Measurements from ENCODE around the gene TMEM132C. TPM values are rescaled to one million over a fixed set of nuclear protein-coding genes. Genes with fewer than 3 reads are reported as not detected.

TMEM132C gene
- polyA plus RNA-seq, 1 experiment, result not detected

DNA sequence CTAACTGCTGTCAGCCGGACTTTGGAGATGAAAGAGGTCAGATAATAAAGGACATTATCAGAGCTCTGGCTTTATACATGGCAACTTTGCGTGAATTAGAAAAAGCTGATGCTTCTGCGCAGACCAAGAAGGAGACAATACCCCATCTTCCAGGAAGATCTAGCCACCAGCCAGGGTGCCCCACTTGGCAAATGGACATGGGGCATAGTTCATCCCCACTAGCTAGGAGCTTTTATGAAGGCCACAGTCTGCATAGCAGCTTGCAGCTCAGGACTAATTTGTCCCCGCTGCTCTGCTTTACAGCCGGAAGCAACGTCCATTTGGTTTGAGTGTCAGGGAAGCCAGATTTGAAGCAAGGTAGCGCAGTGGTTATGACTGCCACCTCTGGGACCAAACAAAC, 101.0 kb downstream of the TMEM132C start:
- POLR2A ChIA-PET, result no interaction called here
- Histone ChIP-seq H3K4me3 (ENCODE audit: low read depth, low read length) (no peak overlapping the region), H3K27me3 (ENCODE audit: control insufficient read depth, insufficient read depth, low read length) (no peaks in the 10 kb centered on the region), H3K9me3 (ENCODE audit: control insufficient read depth, insufficient read depth, low read length) (peaks cover 69% of the 10 kb centered on the region), H3K27ac (ENCODE audit: low read depth, low read length) (no peak overlapping the region)
- CTCF ChIA-PET, result no interaction called here
- TF ChIP-seq, protein P1, sequence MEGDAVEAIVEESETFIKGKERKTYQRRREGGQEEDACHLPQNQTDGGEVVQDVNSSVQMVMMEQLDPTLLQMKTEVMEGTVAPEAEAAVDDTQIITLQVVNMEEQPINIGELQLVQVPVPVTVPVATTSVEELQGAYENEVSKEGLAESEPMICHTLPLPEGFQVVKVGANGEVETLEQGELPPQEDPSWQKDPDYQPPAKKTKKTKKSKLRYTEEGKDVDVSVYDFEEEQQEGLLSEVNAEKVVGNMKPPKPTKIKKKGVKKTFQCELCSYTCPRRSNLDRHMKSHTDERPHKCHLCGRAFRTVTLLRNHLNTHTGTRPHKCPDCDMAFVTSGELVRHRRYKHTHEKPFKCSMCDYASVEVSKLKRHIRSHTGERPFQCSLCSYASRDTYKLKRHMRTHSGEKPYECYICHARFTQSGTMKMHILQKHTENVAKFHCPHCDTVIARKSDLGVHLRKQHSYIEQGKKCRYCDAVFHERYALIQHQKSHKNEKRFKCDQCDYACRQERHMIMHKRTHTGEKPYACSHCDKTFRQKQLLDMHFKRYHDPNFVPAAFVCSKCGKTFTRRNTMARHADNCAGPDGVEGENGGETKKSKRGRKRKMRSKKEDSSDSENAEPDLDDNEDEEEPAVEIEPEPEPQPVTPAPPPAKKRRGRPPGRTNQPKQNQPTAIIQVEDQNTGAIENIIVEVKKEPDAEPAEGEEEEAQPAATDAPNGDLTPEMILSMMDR (IDR thresholded peaks at IDR 0.05; ENCODE audit: low read depth, low read length), result no peak
- DNase-seq (ENCODE audit: low read depth, low spot score), result no peak

DNA sequence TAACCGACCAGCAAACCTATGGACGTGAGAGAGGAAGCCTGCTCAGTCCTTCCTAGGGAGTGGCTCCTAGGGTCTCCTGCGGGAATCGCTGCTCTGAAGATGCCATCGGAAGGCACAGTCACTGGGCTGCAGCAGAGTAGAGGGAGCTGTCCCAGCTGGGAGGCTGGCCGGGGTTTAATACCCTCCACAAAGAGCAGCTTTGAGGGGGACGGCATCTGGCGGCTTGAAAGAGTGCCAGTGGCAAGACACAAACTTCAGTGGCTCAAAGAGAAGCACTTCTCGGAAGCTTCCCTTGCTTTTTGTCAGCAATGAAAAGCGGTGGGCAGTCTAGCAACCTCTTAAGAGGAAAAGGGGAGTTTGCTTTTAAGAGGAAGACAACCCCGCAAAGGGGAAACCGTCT, 114.6 kb downstream of the TMEM132C start:
- POLR2A ChIA-PET, result no interaction called here
- no peaks in the 10 kb centered on the region for H3K27me3 ChIP-seq (ENCODE audit: control insufficient read depth, insufficient read depth, low read length)
- DNase-seq (ENCODE audit: low read depth, low spot score), result no peak
- peaks cover 60% of the 10 kb centered on the region for H3K9me3 ChIP-seq (ENCODE audit: control insufficient read depth, insufficient read depth, low read length)
- TF ChIP-seq, protein P1 (IDR thresholded peaks at IDR 0.05; ENCODE audit: low read depth, low read length), result no peak
- no peak overlapping the region for H3K27ac ChIP-seq (ENCODE audit: low read depth, low read length)
- no peak overlapping the region for H3K4me3 ChIP-seq (ENCODE audit: low read depth, low read length)
- CTCF ChIA-PET, result interaction anchor here (0.6 kb wide), 1 partner anchor 392 kb away, joined by 3 read pairs; no protein-coding TSS in a partner anchor

DNA sequence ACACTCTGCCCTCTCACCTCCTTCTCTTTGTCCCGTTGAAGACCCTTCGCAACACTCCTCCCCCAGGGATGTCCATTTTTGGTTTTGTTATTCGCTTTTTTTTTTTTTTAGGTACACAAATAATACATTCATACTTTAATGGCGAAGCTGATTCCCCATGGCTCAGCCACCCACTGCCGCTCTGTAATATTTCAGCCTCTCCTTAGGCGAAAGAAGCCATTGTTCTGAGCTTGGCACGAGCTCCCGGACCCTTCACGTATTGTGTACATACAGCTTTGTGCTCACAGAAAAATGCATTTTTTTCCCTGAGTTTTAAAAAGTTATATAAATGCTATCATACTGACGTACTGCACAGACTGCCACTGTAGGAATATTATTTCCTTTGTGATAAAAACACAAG, 115.0 kb downstream of the TMEM132C start:
- H3K27ac ChIP-seq (ENCODE audit: low read depth, low read length), result no peak overlapping the region
- DNase-seq (ENCODE audit: low read depth, low spot score), result no peak
- H3K27me3 ChIP-seq (ENCODE audit: control insufficient read depth, insufficient read depth, low read length), result no peaks in the 10 kb centered on the region
- H3K9me3 ChIP-seq (ENCODE audit: control insufficient read depth, insufficient read depth, low read length), result peaks cover 63% of the 10 kb centered on the region
- POLR2A ChIA-PET, result no interaction called here
- TF ChIP-seq, protein P1 (IDR thresholded peaks at IDR 0.05; ENCODE audit: low read depth, low read length), result no peak
- no peak overlapping the region for H3K4me3 ChIP-seq (ENCODE audit: low read depth, low read length)
- CTCF ChIA-PET, result interaction anchor here (0.6 kb wide), 1 partner anchor 391 kb away, joined by 3 read pairs; no protein-coding TSS in a partner anchor

DNA sequence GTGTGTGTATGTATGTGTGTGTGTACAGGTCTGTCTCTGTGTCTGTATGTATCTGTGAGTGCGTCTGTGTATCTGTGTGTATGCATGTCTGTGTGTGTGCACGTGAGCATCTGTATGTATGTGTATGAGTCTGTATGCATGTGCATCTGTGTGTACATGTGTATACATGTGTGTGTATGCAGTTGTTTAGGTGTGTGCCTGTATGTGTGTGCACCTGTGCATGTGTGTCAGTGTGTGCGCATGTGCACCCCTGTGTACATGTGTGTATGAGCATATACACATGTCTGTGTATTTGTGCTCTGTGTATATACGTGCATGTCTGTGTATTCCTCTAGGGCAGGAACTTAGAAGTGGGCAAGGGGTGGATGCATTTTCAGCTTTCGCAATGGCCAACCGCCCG, 116.0 kb downstream of the TMEM132C start:
- H3K27me3 ChIP-seq (ENCODE audit: control insufficient read depth, insufficient read depth, low read length), result no peaks in the 10 kb centered on the region
- DNase-seq (ENCODE audit: low read depth, low spot score), result no peak
- TF ChIP-seq, protein P1 (IDR thresholded peaks at IDR 0.05; ENCODE audit: low read depth, low read length), result no peak
- no peak overlapping the region for H3K4me3 ChIP-seq (ENCODE audit: low read depth, low read length)
- peaks cover 68% of the 10 kb centered on the region for H3K9me3 ChIP-seq (ENCODE audit: control insufficient read depth, insufficient read depth, low read length)
- no peak overlapping the region for H3K27ac ChIP-seq (ENCODE audit: low read depth, low read length)
- POLR2A ChIA-PET, result no interaction called here
- CTCF ChIA-PET, result no interaction called here

DNA sequence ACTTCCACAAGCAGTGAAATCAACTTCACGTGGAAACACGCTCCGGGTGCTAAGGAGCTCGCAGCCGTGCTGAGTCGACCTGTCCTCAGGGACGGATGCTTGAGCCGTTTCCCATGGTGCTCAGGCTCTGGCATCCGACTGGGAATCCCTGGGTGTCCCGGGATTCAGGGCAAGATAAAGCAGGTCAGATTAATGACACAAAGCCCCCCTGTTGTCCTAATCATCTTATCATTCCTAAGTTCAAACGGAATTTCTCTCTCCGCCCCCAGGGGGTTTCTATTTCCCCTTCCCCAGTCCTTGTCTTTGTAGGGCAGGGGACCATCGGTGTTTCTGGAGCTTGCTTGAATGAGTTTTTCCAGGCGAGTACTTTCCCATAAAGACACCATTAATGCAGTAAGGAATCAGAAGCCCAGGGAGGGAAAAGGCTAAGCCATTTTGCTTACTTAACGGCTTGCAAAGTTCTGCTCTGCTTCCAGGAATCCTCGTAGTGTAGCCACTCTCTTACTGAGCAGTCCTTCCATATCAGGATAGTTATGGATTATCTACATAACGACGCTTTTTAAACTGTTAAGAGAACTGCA, 116.5 kb downstream of the TMEM132C start:
- Histone ChIP-seq H3K4me3 (ENCODE audit: low read depth, low read length) (no peak overlapping the region), H3K9me3 (ENCODE audit: control insufficient read depth, insufficient read depth, low read length) (peaks cover 68% of the 10 kb centered on the region), H3K27ac (ENCODE audit: low read depth, low read length) (no peak overlapping the region), H3K27me3 (ENCODE audit: control insufficient read depth, insufficient read depth, low read length) (no peaks in the 10 kb centered on the region)
- POLR2A ChIA-PET, result no interaction called here
- CTCF ChIA-PET, result no interaction called here
- TF ChIP-seq, protein P1 (IDR thresholded peaks at IDR 0.05; ENCODE audit: low read depth, low read length), result no peak
- no peak for DNase-seq (ENCODE audit: low read depth, low spot score)

Measured in AG04450 (cell line).